Airway epithelial cell (primary cell): ENCODE measurements around the gene TAS2R8. TPM values are rescaled to one million over a fixed set of nuclear protein-coding genes. Genes with fewer than 3 reads are reported as not detected.

ENCODE experiments used
- total RNA-seq: library from RNA; depleted of rRNA; stranded (reverse); fragments of >200 nt; gene quantifications from 2 replicates; pipeline ENCODE4 v1.2.3, GENCODE V29; 2015

Gene TAS2R8, protein sequence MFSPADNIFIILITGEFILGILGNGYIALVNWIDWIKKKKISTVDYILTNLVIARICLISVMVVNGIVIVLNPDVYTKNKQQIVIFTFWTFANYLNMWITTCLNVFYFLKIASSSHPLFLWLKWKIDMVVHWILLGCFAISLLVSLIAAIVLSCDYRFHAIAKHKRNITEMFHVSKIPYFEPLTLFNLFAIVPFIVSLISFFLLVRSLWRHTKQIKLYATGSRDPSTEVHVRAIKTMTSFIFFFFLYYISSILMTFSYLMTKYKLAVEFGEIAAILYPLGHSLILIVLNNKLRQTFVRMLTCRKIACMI
- total RNA-seq: not detected in 2 replicates

GRCh38 chr12:10807186-10807585 lies at the start of gene TAS2R8:
TSS of gene TAS2R8 (minus strand) at chr12:10807286. CDS start at chr12:10806980, 306 bp downstream.

DNA sequence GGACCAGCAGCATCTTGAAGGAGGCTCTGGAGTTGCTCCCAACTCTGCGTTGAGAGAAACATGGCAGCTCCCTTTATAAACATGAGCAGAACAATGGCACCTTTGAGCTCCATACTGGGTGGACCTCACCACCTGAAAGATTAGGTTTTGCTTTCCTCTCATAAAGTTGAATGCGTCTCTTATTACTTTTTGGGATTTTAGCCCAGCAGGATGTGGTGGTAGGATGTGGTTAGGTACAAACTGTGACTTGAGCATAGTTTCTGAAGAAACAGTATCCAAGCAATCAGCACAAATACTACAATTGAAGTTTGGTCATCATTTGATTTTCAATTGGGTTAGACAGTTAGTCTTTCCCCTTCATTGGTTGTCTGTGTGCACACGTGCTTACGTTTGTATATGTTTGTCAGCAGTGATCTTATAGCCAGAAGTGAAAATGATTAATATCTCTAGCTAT lies 42.4 kb upstream of the TAS2R8 start, which contains the start of gene PRR4:
PRR4 (minus strand) TSS at position 51 of the 454 bp plus-strand sequence; CDS start at position 13, 38 bp downstream.

DNA sequence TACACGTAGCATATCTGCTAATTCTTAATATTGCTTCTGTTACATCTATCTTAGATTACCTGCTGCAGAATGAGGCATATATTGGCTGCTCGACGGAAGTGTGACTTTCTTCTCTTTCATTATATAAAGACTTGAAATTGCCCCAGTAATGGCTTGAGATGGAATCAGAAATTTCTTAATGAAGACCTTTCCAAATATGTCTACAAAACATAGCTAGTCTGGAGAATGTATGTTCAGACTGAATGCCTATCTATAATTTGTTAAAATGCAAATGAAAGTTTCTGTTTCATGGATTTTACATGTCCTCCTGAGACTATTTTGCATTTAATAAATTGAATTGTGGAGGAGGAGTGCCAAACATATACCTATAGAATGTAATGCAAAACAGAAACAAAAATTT lies 19.2 kb upstream of the TAS2R8 start, which contains the start of gene TAS2R10:
TAS2R10 (minus strand) TSS at position 101 of the 400 bp plus-strand sequence; CDS start at position 12, 89 bp downstream.

GRCh38 chr12:10810068-10810467 lies 3.0 kb upstream of the TAS2R8 start, which contains the start of gene TAS2R9:
TSS of gene TAS2R9 (minus strand) at chr12:10810168. CDS start at chr12:10810075, 93 bp downstream.

DNA sequence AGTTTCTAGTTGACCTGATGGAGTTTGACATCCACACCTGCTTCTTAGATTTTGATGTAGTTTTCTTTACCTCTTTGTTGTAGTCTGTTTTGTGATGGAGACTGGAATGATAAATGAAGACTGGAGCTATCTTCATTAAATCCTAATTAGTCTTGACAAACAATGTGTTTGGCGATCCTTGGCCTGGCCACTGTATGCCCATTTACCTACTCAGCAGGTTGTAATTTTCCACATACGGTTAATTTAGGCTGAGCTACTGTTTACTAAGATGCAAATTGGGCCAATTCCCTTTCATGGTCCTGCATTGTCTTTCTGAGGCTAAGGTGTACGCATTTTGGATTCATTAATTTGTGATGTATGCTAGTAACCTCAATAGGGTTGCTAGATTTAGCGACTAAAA lies 4.5 kb downstream of the TAS2R8 start, which contains the start of gene TAS2R7:
TAS2R7 (minus strand) TSS at position 41 of the 400 bp plus-strand sequence. CDS start 57 bp downstream, outside the sequence.

Other genes starting within 250 kb of the TAS2R8 start
- gene MAGOHB, start 193.7 kb downstream of the TAS2R8 start, total RNA-seq: 17.8 and 22.8 TPM in 2 replicates
- 1.2 and 4.1 TPM in 2 replicates for gene STYK1, start 133.2 kb downstream of the TAS2R8 start, total RNA-seq
- gene YBX3, start 84.0 kb downstream of the TAS2R8 start, total RNA-seq: 371 and 373 TPM in 2 replicates
- gene TAS2R7, start 4.7 kb downstream of the TAS2R8 start, total RNA-seq: not detected in 2 replicates
- not detected in 2 replicates for gene TAS2R9, start 2.9 kb upstream of the TAS2R8 start, total RNA-seq
- 0.14 TPM in 1 of 2 replicates, not detected in the other for gene TAS2R10, start 19.1 kb upstream of the TAS2R8 start, total RNA-seq
- 1.6 TPM in 1 of 2 replicates, not detected in the other for gene PRR4, start 42.2 kb upstream of the TAS2R8 start, total RNA-seq
- 1.5 and 2.4 TPM in 2 replicates for gene PRH1, start 77.0 kb upstream of the TAS2R8 start, total RNA-seq
- 0.14 TPM in 1 of 2 replicates, not detected in the other for gene TAS2R13, start 102.3 kb upstream of the TAS2R8 start, total RNA-seq
- gene PRH2, start 122.0 kb upstream of the TAS2R8 start, total RNA-seq: not detected in 2 replicates
- 0.28 TPM in 1 of 2 replicates, not detected in the other for gene TAS2R14, start 132.0 kb upstream of the TAS2R8 start, total RNA-seq
- gene TAS2R50, start 179.6 kb upstream of the TAS2R8 start, total RNA-seq: 0.23 and 0.56 TPM in 2 replicates
- gene TAS2R20, start 191.0 kb upstream of the TAS2R8 start, total RNA-seq: 0.21 TPM in 1 of 2 replicates, not detected in the other
- 0.65 TPM in 1 of 2 replicates, not detected in the other for gene TAS2R19, start 215.3 kb upstream of the TAS2R8 start, total RNA-seq
- gene TAS2R31, start 224.1 kb upstream of the TAS2R8 start, total RNA-seq: 0.99 TPM in 1 of 2 replicates, not detected in the other